GM12873 (cell line): ENCODE measurements around the gene NRG3.

Source experiments
- CTCF ChIP-seq: IDR thresholded peaks from 2 replicates; pipeline ENCODE4 v1.5.1; 2012; ENCODE audit warnings: low read depth, mild to moderate bottlenecking, moderate library complexity, low read length, control low read depth; ENCODE audit not compliant: insufficient read depth; ENCODE audit errors: missing control alignments

The NRG3 gene

DNA sequence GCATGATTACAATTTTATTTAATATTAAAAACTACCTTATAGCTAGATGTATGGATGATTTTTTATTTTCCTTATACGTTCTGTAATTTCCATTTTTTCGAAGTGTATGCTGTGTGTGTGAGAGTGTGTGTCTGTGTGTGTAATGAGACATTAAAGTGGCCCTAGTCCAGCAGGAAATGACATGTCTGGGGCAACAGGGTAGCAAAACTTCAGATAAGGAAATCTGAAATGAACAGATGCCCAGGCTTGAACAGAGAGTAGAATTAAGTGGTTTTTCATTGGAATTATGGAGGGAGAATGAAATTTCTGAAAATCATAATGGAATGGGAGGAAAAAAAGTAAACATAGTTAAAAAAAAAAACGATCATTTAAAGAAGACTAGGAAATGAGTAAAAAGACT lies 200.6 kb downstream of the NRG3 start:
- no peak for TF ChIP-seq CTCF

DNA sequence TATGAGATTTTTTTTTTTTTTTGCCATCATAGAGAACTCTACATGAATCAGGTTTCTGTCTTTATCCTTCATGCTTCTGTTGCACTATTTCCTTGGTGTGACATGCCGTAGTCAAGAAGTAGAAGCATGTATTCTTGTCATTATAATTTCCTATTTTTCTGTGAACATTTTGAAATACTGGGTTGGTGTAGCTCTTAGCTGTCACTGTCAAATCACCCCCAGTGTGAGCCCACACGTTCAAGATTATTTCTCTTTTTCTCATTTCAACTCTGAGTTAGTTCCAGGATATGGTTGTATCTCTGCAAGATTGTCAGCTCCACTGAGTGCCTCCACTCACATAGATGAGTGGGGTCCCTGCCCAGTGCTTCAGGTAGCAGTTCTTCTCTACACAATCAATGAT lies 209.5 kb downstream of the NRG3 start:
- no peak for TF ChIP-seq CTCF

- TF ChIP-seq CTCF = no peak
These were observed 209.9 kb downstream of the NRG3 start for GRCh38 chr10:82084904-82085303.

- TF ChIP-seq CTCF = no peak
These were observed 214.3 kb downstream of the NRG3 start for GRCh38 chr10:82089327-82089726.

- TF ChIP-seq CTCF = no peak
These were observed 216.4 kb downstream of the NRG3 start for GRCh38 chr10:82091413-82091812.

- TF ChIP-seq CTCF = no peak
These were observed 217.1 kb downstream of the NRG3 start for GRCh38 chr10:82092111-82092510.

DNA sequence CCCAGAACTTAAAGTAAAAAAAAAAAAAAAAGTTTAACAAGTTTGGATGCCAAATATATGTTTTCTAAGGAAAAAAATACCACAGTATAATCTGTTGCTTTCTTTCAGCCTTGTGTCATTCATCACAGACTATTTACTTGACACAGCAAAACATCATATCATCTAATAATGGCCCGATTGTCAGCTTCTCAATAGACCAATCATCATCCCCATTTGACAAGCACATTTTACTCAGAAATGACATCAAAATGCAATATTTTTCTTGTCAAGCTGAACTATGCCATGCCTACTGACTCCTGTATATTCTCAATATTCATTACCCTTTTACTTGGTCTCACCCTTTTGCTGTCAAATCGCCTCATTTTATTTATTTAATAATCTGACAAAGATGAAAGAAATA lies 249.7 kb downstream of the NRG3 start:
- no peak for TF ChIP-seq CTCF
